ENCODE measurements around the gene PDE4C.

Gene PDE4C

GRCh38 chr19:18197306-18197705, 28.9 kb downstream of the PDE4C start:
- Histone ChIP-seq H3K4me2 (no peak overlapping the region), H3K79me2 (ENCODE audit: insufficient read depth, low read depth) (no peaks in the 10 kb centered on the region; the same call in 1 of the 2 replicates), H3K36me3 (ENCODE audit: insufficient read depth) (no peaks in the 10 kb centered on the region), H3K4me3 (IDR thresholded peaks at IDR 0.05; ENCODE audit: insufficient read depth, low read depth, low read length) (no peak overlapping the region), H3K27me3 (ENCODE audit: insufficient read depth, low read depth) (peaks cover 3% of the 10 kb centered on the region; the same call in 1 of the 2 replicates), H3K4me1 (ENCODE audit: low read depth, poor library complexity, severe bottlenecking) (peaks cover 4% of the 10 kb centered on the region), H2AFZ (ENCODE audit: low read depth) (no peak overlapping the region), H3K27ac (no peak overlapping the region), H4K20me1 (ENCODE audit: insufficient read depth) (no peaks in the 10 kb centered on the region), H3K9ac (no peak overlapping the region)
- no peak for TF ChIP-seq CTCF (conservative IDR thresholded peaks at IDR 0.05; ENCODE audit: low read depth, low read length)

- Histone ChIP-seq H2AFZ (ENCODE audit: low read depth) (no peak overlapping the region), H4K20me1 (ENCODE audit: insufficient read depth) (no peaks in the 10 kb centered on the region), H3K4me3 (IDR thresholded peaks at IDR 0.05; ENCODE audit: insufficient read depth, low read depth, low read length) (no peak overlapping the region), H3K27ac (no peak overlapping the region), H3K4me2 (no peak overlapping the region), H3K27me3 (ENCODE audit: insufficient read depth, low read depth) (peaks cover 3% of the 10 kb centered on the region; the same call in 1 of the 2 replicates), H3K9ac (no peak overlapping the region), H3K4me1 (ENCODE audit: low read depth, poor library complexity, severe bottlenecking) (peaks cover 11% of the 10 kb centered on the region), H3K36me3 (ENCODE audit: insufficient read depth) (no peaks in the 10 kb centered on the region), H3K79me2 (ENCODE audit: insufficient read depth, low read depth) (no peaks in the 10 kb centered on the region; the same call in 1 of the 2 replicates)
- TF ChIP-seq CTCF (conservative IDR thresholded peaks at IDR 0.05; ENCODE audit: low read depth, low read length) = no peak
These were observed 29.8 kb downstream of the PDE4C start for GRCh38 chr19:18196511-18196845.

- H3K9ac ChIP-seq = no peak overlapping the region
- no peak overlapping the region for H3K27ac ChIP-seq
- H3K36me3 ChIP-seq (ENCODE audit: insufficient read depth) = no peaks in the 10 kb centered on the region
- H3K4me2 ChIP-seq = no peak overlapping the region; the same call in 1 of the 2 replicates
- H3K4me1 ChIP-seq (ENCODE audit: low read depth, poor library complexity, severe bottlenecking) = peaks cover 12% of the 10 kb centered on the region
- no peak overlapping the region for H2AFZ ChIP-seq (ENCODE audit: low read depth)
- H3K79me2 ChIP-seq (ENCODE audit: insufficient read depth, low read depth) = no peaks in the 10 kb centered on the region; the same call in 1 of the 2 replicates
- no peak for TF ChIP-seq CTCF (conservative IDR thresholded peaks at IDR 0.05; ENCODE audit: low read depth, low read length)
- no peaks in the 10 kb centered on the region for H4K20me1 ChIP-seq (ENCODE audit: insufficient read depth)
- peaks cover under 1% of the 10 kb centered on the region; the same call in 1 of the 2 replicates for H3K27me3 ChIP-seq (ENCODE audit: insufficient read depth, low read depth)
- no peak overlapping the region for H3K4me3 ChIP-seq (IDR thresholded peaks at IDR 0.05; ENCODE audit: insufficient read depth, low read depth, low read length)
These were observed 31.5 kb downstream of the PDE4C start for GRCh38 chr19:18194554-18195238.

- H3K4me1 ChIP-seq (ENCODE audit: low read depth, poor library complexity, severe bottlenecking) = peaks cover 12% of the 10 kb centered on the region
- H3K4me3 ChIP-seq (IDR thresholded peaks at IDR 0.05; ENCODE audit: insufficient read depth, low read depth, low read length) = no peak overlapping the region
- H3K27me3 ChIP-seq (ENCODE audit: insufficient read depth, low read depth) = no peaks in the 10 kb centered on the region; the same call in 1 of the 2 replicates
- no peak for TF ChIP-seq CTCF (conservative IDR thresholded peaks at IDR 0.05; ENCODE audit: low read depth, low read length)
- no peaks in the 10 kb centered on the region for H3K36me3 ChIP-seq (ENCODE audit: insufficient read depth)
- H3K27ac ChIP-seq = no peak overlapping the region
- peak overlapping the region; percentile 75; the same call in 1 of the 2 replicates for H2AFZ ChIP-seq (ENCODE audit: low read depth)
- peak overlapping the region; percentile 95 for H3K4me2 ChIP-seq
- no peaks in the 10 kb centered on the region for H4K20me1 ChIP-seq (ENCODE audit: insufficient read depth)
- H3K79me2 ChIP-seq (ENCODE audit: insufficient read depth, low read depth) = no peaks in the 10 kb centered on the region; the same call in 1 of the 2 replicates
- no peak overlapping the region; the same call in 1 of the 2 replicates for H3K9ac ChIP-seq
These were observed 32.1 kb downstream of the PDE4C start for GRCh38 chr19:18194181-18194530.
